Germinal center (tissue), 1 donor: ENCODE measurements around the gene PNLIP.

Experiments used
- DNase-seq: peaks from one replicate; pipeline ENCODE4 v3.0.0; 2012; ENCODE audit warnings: mixed read lengths, low spot score

The PNLIP gene

DNA sequence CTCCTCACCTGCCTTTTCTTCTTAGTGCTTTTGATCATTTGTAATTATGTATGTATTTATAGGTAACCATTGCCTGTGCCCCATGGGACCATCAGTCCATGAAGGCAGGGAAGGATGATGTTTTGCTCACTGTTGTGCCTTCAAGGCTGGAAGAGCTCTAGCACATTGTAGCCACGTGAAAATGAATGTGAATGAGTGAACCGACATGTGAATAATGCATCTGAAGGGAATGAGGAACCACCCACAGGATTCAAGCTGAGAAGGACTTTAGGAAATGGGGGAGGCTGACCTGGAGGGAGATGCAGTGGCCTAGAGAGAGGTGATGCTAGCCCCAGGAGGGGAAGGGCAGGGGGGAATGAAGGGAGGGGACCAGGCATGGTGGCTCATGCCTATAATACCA, 69.1 kb downstream of the PNLIP start:
- no peak for DNase-seq

DNA sequence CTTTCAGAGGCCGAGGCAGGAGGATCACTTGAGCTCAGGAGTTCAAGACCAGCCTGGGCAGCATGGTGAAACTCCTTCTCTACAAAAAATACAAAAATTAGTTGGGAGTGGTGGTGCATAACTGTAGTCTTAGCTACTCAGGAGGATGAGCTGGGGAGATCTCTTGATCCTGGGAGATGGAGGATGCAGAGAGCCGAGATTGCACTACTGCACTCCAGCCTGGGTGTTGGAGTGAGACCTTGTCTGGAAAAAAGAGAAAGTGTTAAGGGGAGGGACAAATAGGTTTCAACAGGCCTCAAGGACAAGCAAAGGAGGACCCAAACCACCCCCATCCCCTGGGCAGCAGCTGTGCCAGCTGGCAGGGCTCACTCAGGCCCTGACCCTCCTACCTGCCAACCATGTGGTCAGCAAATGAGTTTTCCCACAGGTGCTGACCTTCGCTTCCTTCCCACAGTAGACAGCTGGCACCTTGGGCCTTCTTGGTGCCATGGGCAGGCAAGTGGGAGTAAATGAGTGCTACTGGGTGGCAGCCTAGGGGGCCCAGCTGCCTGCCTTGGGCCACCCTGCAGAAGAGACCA, 69.6 kb downstream of the PNLIP start:
- DNase-seq, result no peak
